ENCODE data around the gene MIAT.
"Not testable (repeated sequence)": the region's sequence is repeated elsewhere in the genome, so short reads cannot be mapped to it uniquely, and the experiment has no call there.

MIAT gene

GRCh38 chr22:26692215-26692614 is 34.8 kb downstream of the MIAT start:
- in situ Hi-C loops (cut with HindIII; ENCODE audit: low pct_unique_long_range_greater_than_20kb, low sequenced_read_pairs), result no loop called here
- DNase-seq (ENCODE audit: low read depth in 1 of 2, low spot score in 1 of 2), result no peak
- no peak for TF ChIP-seq JUND (IDR thresholded peaks at IDR 0.05; ENCODE audit: low read depth)

GRCh38 chr22:26697151-26697550 is 39.8 kb downstream of the MIAT start:
- in situ Hi-C loops (cut with HindIII; ENCODE audit: low pct_unique_long_range_greater_than_20kb, low sequenced_read_pairs), result no loop called here
- no peak for DNase-seq (ENCODE audit: low read depth in 1 of 2, low spot score in 1 of 2)
- no peak for TF ChIP-seq JUND (IDR thresholded peaks at IDR 0.05; ENCODE audit: low read depth)

GRCh38 chr22:26700462-26700861 is 43.1 kb downstream of the MIAT start:
- in situ Hi-C loops (cut with HindIII; ENCODE audit: low pct_unique_long_range_greater_than_20kb, low sequenced_read_pairs), result no loop called here
- no peak for TF ChIP-seq JUND (IDR thresholded peaks at IDR 0.05; ENCODE audit: low read depth)
- no peak for DNase-seq (ENCODE audit: low read depth in 1 of 2, low spot score in 1 of 2)

GRCh38 chr22:26700886-26701285 is 43.5 kb downstream of the MIAT start:
- in situ Hi-C loops (cut with HindIII; ENCODE audit: low pct_unique_long_range_greater_than_20kb, low sequenced_read_pairs), result no loop called here
- no peak for DNase-seq (ENCODE audit: low read depth in 1 of 2, low spot score in 1 of 2)
- TF ChIP-seq JUND (IDR thresholded peaks at IDR 0.05; ENCODE audit: low read depth), result no peak

GRCh38 chr22:26701323-26701722 is 43.9 kb downstream of the MIAT start:
- in situ Hi-C loops (cut with HindIII; ENCODE audit: low pct_unique_long_range_greater_than_20kb, low sequenced_read_pairs), result no loop called here
- no peak for DNase-seq (ENCODE audit: low read depth in 1 of 2, low spot score in 1 of 2)
- TF ChIP-seq JUND (IDR thresholded peaks at IDR 0.05; ENCODE audit: low read depth), result no peak

GRCh38 chr22:26702906-26703830 is 45.8 kb downstream of the MIAT start:
- DNase-seq (ENCODE audit: low read depth in 1 of 2, low spot score in 1 of 2), result peak in 1 of 2 experiments; percentile 5
- in situ Hi-C loops (cut with HindIII; ENCODE audit: low pct_unique_long_range_greater_than_20kb, low sequenced_read_pairs), result no loop called here
- TF ChIP-seq JUND (IDR thresholded peaks at IDR 0.05; ENCODE audit: low read depth), result no peak

- in situ Hi-C loops (cut with HindIII; ENCODE audit: low pct_unique_long_range_greater_than_20kb, low sequenced_read_pairs); DNase-seq (ENCODE audit: low read depth in 1 of 2, low spot score in 1 of 2): not testable (repeated sequence)
These were observed 48.0 kb downstream of the MIAT start for GRCh38 chr22:26705379-26705778.

GRCh38 chr22:26707090-26707489 is 49.7 kb downstream of the MIAT start:
- no peak for TF ChIP-seq JUND (IDR thresholded peaks at IDR 0.05; ENCODE audit: low read depth)
- DNase-seq (ENCODE audit: low read depth in 1 of 2, low spot score in 1 of 2), result no peak
- in situ Hi-C loops (cut with HindIII; ENCODE audit: low pct_unique_long_range_greater_than_20kb, low sequenced_read_pairs), result no loop called here

GRCh38 chr22:26707581-26707980 is 50.2 kb downstream of the MIAT start:
- TF ChIP-seq JUND (IDR thresholded peaks at IDR 0.05; ENCODE audit: low read depth), result no peak
- in situ Hi-C loops (cut with HindIII; ENCODE audit: low pct_unique_long_range_greater_than_20kb, low sequenced_read_pairs), result no loop called here
- DNase-seq (ENCODE audit: low read depth in 1 of 2, low spot score in 1 of 2), result peak; percentile 12 to 75

GRCh38 chr22:26708256-26709009 is 51.0 kb downstream of the MIAT start:
- in situ Hi-C loops (cut with HindIII; ENCODE audit: low pct_unique_long_range_greater_than_20kb, low sequenced_read_pairs), result no loop called here
- DNase-seq (ENCODE audit: low read depth in 1 of 2, low spot score in 1 of 2), result no peak
- TF ChIP-seq JUND (IDR thresholded peaks at IDR 0.05; ENCODE audit: low read depth), result no peak

GRCh38 chr22:26709617-26710390 is 52.4 kb downstream of the MIAT start:
- no peak for DNase-seq (ENCODE audit: low read depth in 1 of 2, low spot score in 1 of 2)
- no peak for TF ChIP-seq JUND (IDR thresholded peaks at IDR 0.05; ENCODE audit: low read depth)
- in situ Hi-C loops (cut with HindIII; ENCODE audit: low pct_unique_long_range_greater_than_20kb, low sequenced_read_pairs), result no loop called here

GRCh38 chr22:26711205-26711963 is 54.0 kb downstream of the MIAT start:
- DNase-seq (ENCODE audit: low read depth in 1 of 2, low spot score in 1 of 2), result peak in 1 of 2 experiments; percentile 24
- no peak for TF ChIP-seq JUND (IDR thresholded peaks at IDR 0.05; ENCODE audit: low read depth)
- in situ Hi-C loops (cut with HindIII; ENCODE audit: low pct_unique_long_range_greater_than_20kb, low sequenced_read_pairs), result no loop called here

Data from T47D (cell line).